HG02938 (cell line): ENCODE data around the gene ZNF138.
"Not testable (repeated sequence)": the region's sequence is repeated elsewhere in the genome, so short reads cannot be mapped to it uniquely, and the experiment has no call there.

ENCODE experiments used
- ATAC-seq: cut with Tn5 transposase; IDR thresholded peaks from one replicate; pipeline ENCODE4 v1.9.1; 2021; ENCODE audit warnings: mild to moderate bottlenecking, moderate library complexity; ENCODE audit not compliant: unreplicated experiment

Gene ZNF138

DNA sequence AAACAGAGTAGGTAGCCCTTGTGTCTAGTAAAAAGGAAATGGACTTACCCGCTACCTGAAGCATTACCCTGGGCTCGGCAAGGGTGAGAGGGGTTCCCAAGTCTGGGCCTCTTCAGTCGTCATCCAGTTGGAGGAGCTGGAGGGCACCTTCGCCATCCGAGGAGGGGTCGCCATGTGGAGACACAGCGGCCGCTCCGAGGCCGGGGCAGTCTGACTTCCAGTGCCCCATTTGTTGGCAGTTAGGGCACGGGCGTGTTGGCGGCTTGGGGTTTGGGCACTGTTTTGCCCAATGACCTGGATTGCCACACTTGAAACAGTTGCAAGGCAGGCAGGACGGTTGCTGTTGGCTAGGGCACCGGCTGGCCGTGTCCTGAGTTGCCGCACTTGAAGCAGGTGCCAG, 43.8 kb downstream of the ZNF138 start:
- not testable (repeated sequence) for ATAC-seq

DNA sequence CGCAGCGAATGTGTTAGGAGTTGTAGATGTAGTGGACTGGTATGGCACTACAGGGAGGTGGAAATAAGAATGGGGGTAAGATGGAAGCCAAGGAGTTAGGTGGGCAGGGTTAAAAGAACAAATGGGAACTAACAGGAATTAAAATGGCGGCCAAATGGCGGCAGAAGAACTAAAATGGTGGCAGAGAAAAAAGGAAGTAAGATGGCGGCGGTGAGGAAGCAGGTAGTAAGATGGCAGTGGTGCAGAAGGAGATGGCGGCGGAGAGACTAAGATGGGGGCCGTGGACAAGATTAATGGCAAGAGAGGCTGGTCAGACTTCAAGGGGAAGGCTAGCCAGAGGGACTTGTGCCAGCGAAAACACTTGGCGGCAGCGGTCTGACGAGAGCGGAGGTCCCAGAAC, 44.5 kb downstream of the ZNF138 start:
- ATAC-seq: no peak

DNA sequence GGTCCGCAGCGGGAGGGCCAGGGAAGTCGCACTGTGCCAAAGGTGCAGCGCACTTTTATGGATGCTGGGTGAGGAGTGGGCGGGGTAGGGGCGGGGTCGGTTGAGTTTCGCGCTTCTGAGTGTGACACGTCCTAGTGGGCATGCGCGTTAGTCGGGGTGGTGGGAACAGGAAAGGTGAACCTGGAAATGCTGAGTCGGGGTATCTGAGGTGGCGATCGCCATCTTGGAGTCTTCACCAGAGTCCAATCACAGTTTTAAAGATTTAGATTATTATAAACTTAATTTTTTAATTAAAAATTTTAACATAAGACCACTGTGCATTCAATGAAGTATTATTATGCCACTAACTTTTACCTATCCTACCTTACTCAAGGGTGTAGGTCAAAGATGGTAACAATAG, 45.7 kb downstream of the ZNF138 start:
- no peak for ATAC-seq

DNA sequence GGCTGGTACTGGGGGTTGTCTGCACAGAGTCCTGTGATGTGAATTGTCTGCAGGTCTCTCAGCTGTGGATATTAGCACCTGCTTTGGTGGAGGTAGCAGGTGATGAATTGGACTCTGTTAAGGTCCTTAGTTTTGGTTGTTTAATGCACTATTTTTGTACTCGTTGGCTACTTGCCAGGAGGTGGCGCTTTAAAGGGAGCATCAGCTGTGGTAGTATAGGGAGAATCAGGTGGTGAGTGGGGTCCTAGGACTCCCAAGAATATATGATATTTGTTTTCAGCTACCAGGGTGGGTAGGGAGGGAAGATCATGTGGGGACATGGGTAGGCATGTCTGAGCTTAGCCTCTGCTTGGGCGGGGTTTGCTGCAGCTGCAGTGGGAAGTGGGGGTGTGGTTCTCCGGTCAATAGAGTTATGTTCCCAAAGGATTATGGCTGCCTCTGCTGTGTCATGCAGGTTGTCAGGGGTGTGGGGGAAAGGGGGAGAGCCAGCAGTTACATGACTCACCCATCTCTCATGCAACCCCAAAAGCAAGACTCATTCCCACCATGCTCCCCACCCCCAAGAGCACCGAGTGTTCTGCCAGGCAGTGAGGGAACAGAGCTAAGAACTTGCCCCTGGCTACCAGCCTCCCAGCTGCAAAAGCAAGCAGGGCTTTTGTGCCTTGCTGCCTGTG, 55.2 kb downstream of the ZNF138 start:
- no peak for ATAC-seq

DNA sequence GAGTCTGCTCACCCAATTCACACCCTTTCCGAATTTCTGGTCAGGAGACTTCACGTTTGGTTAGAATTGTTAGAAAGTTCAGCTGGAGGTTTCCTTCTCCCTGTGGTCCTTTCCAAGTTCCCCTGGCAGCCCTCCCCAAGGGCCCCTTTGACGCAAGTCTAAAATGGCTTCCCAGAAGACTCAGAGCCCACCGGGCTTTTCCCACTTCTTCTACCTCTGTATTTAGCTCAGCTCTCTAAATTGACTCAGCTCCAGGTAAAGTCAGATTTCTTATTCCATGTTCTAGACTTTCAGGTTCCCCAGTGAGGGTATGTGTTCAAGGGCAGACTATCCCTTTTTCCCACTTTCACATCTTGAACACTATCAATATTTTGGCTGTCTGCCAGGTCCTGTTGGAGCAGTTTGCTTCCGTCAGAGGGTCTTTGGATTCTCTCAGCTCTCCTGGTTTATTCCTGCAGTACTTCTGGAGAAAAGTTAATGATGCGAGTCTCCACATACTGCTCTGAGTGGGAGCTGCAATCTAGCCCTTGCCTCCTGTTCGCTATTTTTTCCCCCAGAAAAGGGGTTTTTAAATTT, 55.8 kb downstream of the ZNF138 start:
- ATAC-seq: no peak

DNA sequence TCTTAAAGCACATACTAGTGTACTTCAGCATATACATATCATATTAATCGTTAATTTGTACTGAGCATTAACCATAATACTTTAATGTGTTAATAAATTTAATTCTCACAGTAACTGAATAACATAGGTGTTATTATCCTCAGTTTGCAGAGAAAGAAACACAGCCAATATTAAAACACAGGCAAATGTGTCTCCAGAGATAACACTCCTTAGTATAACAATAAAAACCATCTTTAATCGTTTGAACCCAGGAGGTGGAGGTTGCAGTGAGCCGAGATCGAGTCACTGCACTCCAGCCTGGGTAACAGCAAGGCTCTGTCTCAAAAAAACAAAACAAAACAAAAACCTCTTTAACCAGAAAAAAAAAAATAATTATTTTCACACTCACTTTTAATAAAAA, 59.5 kb downstream of the ZNF138 start:
- no peak for ATAC-seq

DNA sequence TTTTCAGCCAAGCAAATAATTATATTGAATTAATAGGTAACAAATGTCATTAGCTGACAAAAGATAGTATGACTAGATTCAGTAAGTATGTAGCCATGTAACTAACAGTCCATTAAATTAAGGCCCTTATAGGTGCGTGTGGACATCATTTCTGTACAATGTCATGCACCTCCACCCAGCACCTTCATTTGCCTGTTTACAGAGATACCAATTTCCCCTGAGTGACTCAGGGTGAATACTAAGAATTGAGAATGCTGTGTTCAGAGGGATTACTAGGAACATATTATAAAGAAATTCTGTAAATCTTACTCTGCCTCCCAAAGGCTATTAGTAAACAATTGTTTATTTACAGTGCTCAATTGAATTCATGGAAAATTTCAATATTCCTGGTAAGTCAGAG, 60.7 kb downstream of the ZNF138 start:
- no peak for ATAC-seq

DNA sequence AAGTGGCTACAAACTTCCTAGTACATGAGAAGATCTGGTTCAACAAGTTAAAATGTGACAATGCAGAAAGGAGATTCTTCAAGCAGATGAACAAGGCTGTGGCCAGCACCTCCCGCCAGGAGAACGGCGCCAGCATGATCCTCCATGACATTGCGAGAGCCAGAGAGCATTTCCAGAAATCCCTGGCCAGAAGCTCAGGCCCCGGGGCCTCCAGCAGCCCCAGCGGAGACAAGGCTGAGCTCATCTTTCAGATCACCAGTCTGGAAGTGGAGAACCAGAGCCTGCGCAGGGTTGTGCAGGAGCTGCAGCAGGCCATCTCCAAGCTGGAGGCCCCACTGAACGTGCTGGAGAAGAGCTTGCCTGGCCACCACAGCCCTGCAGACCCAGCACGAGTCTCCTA, 68.8 kb downstream of the ZNF138 start:
- no peak for ATAC-seq

DNA sequence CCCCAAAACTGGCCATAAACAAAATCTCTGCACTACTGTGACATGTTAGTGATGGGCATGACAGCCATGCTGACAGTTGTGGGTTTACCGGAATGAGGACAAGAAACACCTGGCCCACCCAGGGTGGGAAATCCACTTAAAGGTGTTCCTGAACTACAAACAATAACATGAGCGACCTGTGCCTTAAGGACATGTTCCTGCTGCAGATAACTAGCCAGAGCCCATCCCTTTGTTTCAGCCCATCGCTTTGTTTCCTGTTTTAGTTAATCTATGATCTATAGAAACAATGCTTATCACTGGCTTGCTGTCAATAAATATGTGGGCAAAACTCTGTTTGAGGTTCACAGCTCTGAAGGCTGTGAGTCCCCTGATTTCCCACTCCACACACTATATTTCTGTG, 69.3 kb downstream of the ZNF138 start:
- ATAC-seq: not testable (repeated sequence)

DNA sequence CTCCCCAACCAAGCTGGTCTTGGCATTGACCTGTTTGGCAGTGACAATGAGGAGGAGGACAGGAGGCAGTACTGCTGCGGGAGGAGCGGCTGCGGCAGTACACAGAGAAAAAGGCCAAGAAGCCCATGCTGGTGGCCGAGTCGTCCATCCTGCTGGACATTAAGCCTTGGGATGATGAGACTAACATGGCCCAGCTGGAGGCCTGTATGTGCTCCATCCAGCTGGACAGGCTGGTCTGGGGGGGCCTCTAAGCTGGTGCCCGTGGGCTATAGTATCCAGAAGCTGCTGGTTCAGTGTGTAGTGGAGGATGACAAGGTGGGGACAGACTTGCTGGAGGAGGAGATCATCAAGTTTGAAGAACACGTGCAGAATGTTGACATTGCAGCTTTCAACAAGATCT, 69.7 kb downstream of the ZNF138 start:
- no peak for ATAC-seq

DNA sequence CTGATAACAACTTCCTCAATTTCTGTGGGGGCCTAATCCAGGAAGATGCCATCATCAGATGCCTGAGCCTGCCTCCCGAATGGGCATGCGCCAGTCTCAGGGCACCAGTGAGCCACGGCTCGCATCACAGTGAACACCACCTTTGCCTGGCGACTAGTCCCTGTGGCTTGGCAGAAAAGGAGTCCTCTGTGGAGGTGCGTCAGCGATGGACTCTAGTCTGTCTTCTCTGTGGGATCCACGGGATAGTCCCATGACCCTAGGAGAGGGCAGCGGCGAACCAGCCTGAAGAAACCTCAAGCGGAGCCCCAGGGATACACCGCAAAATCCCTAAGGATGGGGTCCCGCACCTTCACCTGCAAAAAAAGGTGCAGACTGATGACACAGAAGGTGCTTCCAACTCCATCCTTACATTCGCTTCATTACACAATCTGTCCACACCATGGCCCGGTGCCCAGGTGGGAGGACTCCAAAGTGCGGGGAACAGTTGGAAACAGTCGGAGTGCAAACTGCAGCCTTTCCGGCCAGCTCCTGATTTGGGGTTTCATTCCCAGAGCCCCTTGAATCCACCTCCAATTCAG, 73.7 kb downstream of the ZNF138 start:
- ATAC-seq: no peak

DNA sequence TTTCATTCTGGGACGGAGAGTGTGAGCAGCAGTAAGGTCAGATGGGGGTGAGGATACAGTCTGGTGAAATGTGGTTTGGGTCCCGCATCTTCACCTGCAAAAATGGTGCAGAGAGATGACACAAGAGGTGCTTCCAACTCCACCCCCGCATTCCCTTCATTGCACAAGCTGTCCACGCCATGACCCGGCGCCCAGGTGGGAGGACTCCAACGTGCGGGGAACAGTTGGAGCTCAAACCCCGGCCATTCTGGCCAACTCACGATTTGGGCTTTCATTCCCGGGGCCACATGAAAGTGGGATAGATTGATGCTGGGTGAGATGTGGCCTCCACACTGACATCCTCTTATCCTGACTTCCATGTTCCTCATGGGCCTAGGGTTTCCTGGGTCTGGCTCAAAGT, 74.3 kb downstream of the ZNF138 start:
- ATAC-seq: no peak

DNA sequence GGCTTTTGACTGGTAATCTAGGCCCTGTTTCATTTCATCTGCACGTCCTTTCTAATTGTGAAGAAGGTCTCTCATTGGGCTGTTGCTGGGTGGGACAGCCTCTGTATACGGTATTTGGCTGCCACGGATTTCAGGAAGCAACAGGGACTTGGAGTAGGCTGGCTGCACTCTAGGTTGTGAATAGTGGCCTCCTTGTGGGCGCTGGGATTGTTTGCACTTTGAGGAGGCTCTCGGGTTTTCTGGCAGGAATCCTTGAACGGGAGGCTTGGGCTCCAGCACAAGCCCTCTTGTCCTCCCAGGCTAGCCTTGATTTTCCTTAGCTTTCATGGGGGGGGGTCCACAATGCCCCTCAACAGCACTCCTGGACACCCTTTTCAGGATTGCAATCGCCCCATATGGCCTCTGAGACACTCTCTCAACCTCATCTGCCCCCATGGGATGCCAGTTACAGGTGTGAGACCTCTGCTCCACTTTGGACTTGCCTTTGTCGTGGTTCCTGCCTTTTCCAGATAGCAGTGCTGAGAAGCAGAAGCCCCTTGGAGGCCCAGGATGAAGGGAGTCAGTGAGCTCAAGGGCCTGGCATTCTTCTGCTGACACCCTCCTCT, 75.0 kb downstream of the ZNF138 start:
- no peak for ATAC-seq

DNA sequence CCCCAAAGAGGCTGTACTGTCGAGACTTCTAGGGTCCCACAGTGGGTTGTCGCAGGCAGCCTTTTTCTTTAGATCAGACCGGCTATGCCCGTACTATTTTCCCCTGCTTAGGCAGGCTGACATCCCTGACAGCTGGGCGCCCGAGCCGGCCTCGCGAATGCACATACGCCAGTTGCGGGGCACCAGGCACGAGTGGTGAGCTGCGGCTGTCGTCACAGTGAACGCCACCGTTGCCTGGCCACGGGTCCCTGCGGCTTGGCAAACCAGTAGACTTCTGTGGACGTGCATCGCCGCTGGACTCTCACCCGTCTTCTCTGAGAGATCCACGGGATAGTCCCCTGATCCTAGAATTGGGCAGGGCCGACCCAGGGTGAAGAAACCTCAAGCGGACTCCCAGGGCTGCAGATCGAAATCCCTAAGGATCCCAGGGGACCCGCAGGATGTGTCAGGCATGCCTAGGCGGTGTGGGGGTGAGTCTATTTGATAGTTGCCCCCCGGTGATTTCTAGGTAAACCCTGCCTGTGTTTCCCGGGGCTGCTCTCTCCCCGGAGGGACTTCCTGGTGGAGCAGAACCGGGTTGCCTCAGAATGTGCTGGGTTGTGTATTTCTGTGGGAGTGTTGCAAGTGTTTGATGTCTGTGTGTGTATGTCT, 75.8 kb downstream of the ZNF138 start:
- ATAC-seq: no peak

DNA sequence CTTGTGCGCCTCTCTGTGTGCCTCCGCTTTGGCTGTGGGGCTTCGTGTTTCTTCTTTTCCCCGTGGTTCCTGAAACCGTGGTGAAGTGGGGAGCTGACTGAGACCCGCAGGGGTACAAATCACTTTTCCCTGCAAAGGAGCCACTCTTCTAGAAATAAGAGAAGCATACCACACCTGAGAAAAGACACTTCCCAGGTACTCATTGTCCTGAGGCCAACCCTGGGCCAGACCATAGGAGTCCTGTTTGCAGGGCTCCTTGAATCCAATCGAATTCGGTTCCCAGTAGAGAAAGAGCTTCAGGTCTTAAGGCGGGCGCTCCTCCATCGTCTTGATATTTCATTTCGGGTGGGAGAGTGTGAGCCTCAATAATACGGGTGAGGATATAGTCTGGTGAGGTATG, 76.4 kb downstream of the ZNF138 start:
- ATAC-seq: no peak

DNA sequence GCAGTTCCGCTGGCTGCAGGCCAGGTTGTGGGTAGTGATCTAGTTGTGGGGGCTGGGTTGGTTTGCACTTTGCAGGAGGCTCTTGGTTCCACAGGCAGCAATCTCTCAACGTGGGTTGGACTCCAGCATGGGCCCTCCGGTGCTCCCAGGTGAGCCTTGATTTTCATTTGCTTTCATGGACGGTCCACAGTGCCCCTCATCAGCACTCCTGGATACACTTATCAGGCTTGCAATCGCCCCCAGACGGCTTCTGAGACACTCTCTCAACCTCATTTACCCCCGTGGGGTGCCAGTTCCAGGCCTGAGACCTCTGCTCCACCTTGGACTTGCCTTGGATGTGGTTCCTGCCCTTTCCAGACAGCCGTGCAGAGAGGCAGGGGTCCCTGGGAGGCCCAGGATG, 77.5 kb downstream of the ZNF138 start:
- no peak for ATAC-seq

DNA sequence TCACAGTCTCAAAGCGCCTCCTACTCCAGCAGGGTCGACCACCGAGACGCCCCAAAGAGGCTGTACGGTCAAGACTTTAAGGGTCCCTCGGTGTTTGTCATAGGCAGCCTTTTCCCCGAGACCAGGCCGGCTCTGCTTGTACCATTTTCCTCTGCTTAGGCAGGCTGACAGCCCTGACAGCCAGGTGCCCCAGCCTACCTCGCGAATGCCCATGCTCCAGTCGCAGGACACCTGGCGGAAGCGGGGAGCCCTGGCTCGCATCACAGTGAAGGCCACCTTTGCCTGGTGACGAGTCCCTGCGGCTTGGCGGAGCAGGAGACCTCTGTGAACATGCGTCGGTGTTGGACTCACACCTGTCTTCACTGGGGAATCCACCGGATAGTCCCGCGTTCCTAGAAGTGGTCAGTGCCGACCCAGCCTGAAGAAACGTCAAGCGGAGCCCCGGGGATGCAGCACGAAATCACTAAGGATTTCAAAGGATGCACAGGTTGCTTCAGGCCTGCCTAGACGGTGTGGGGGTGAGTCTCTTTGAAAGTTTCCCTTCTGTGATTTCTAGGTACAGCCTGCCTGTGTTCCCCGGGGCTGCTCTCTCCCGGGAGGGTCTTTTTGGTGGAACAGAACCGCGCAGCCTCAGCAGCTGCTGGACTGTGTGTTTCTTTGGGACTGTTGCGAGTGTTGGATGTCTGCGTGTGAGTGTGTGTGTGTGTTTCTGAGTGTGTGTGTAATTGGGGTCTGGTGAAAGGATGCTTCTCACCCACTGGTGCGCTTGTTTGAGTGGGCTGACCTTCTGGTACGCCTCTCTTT, 78.3 kb downstream of the ZNF138 start:
- ATAC-seq: no peak

DNA sequence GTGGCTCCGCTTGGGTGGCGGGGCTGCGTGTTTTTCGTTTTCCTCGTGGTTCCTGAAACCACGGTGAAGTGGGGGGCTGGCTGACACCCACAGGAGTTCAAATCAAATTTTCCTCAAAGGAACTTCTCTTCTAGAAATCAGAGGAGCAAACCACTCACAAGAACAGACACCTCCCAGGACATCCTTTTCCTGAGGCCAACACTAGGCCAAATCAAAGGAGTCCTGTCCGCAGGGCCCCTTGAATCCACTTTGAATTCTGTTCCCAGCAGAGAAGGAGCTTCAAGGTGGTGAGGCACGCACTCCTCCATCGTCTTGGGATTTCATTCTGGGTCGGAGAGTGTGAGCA, 78.9 kb downstream of the ZNF138 start:
- ATAC-seq: no peak

DNA sequence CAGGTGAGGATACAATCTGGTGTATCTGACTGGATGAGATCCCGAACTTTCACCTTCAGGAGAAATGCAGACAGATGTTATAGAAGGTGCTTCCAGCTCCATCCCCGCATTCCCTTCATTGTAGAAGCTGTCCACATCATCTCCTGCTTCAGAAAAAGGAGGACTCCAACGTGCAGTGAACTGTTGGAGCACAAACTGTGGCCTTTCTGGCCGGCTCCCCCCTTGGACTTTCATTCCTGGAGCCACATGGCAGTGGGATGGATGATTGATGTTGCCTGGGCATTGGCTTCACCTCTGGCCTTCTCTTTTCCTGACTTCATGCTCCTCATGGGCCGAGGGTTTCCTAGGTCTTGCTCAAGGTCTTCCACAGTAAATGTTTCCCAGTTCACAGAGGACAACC, 79.3 kb downstream of the ZNF138 start:
- no peak for ATAC-seq

DNA sequence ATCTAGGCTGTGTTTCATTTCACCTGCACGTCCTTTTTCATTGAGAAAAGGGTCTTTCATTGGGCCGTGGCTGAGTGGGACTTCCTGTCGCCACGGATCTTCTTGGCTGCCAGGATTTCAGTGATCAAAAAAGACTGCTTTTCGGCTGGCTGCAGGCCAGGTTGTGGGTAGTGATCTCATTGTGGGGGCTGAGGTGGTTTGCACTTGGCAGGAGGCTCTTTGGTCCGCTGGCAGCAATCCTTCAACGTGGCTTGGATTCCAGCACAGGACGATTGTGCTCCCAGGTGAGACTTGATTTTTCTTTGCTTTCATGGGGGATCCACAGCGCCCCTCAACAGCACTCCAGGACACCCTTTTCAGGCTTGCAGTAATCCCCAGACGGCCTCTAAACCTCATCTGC, 79.9 kb downstream of the ZNF138 start:
- no peak for ATAC-seq

DNA sequence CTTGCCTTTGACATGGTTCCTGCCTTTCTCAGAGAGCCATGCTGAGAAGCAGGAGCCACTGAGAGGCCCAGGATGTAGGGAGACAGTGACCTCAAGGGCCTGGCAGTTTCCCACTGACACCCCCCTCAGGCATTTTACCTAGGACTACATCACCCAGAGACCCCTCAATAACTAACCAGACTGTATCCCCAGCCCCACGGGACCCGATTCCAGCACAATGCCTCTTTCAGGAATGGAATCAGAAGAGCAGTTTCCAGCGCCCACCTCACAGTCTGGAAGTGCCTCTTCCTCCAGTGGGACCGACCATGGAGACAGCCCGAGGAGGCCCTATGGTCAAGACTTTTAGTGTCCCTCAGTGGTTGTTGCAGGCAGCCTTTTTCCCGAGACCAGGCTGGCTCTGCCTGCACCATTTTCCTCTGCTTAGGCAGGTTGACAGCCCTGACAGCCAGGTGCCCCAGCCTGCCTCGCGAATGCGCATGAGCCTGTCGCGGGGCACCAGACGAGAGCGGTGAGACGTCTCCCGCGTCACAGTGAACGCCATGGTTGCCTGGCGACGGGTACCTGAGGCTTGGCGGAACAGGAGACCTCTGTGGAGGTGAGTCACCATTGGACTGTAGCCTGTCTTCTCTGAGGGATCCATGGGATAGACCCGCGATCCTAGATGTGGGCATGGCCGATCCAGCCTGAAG, 80.5 kb downstream of the ZNF138 start:
- no peak for ATAC-seq
